ENCODE measurements around the gene CCDC91. TPM values are rescaled to one million over a fixed set of nuclear protein-coding genes. Genes with fewer than 3 reads are reported as not detected.

CCDC91 gene
- total and polyA plus RNA-seq, 2 of the 4 experiments (the other 2 are of a cell fraction): 8.6 to 14.7 TPM

DNA sequence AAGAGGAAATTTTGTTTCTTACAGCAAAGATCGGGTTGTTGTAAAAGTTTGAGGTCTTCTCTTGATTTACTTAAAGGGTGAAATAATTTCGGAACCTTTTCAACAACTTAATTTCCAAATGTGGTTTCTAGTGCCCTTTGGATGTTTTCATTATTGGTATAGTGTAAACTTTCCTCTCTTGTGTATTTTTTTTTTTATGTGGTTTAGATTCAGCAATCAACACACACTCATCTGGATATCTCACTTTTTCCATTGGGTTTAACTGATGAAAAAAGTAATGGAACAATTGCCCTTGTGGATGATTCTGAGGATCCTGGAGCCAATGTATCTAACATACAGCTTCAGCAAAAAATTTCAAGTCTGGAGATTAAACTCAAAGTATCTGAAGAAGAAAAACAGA lies 116.3 kb downstream of the CCDC91 start:
- H4K20me1 ChIP-seq (ENCODE audit: insufficient read depth, low read length): no peaks in the 10 kb centered on the region
- no peak overlapping the region for H3K27ac ChIP-seq (ENCODE audit: insufficient read depth, low read length)
- H2AK5ac ChIP-seq (ENCODE audit: low read depth, low read length): no peak overlapping the region
- no peak overlapping the region for H3K9ac ChIP-seq (ENCODE audit: low read depth, low read length)
- no peaks in the 10 kb centered on the region for H3K36me3 ChIP-seq (ENCODE audit: control insufficient read depth, insufficient read depth, low read length)
- dilution Hi-C loops (cut with HindIII; ENCODE audit: low sequenced_read_pairs, unreplicated experiment) (no loop called here), in situ Hi-C loops (cut with MboI; ENCODE audit: low sequenced_read_pairs) (no loop called here), intact Hi-C loops (cut with micrococcal nuclease) (no loop called here)
- no peak overlapping the region for H3K18ac ChIP-seq (ENCODE audit: low read depth, low read length)
- H3K4me2 ChIP-seq (ENCODE audit: low read depth, low read length): no peak overlapping the region
- ChIA-PET POLR2A (ENCODE audit: unreplicated experiment) (no interaction called here), CTCF (no interaction called here)
- no peaks in the 10 kb centered on the region for H3K4me1 ChIP-seq (ENCODE audit: control insufficient read depth, insufficient read depth, low read length)
- H4K5ac ChIP-seq (ENCODE audit: low read depth, low read length): no peak overlapping the region
- H3K4ac ChIP-seq (ENCODE audit: low read depth, low read length): no peak overlapping the region
- no peak overlapping the region for H3K14ac ChIP-seq (replicated peaks; ENCODE audit: low read depth, low read length)
- no peak overlapping the region for H3K23ac ChIP-seq (ENCODE audit: low read depth, low read length)
- no peaks in the 10 kb centered on the region for H3K27me3 ChIP-seq (ENCODE audit: control insufficient read depth, insufficient read depth, low read length)
- peaks cover 0 to 5% of the 10 kb centered on the region in 2 experiments; a peak in 1 of 4 replicates for H3K79me1 ChIP-seq (ENCODE audit: low read depth in 1 of 2, low read length in 2 of 2)
- no peak overlapping the region for H3K4me3 ChIP-seq (ENCODE audit: insufficient read depth, low read depth, low read length)
- H4K8ac ChIP-seq (ENCODE audit: low read depth in 2 of 2, low read length in 2 of 2): no peak overlapping the region
- BruUV-seq (replicated peaks): no TSS peak
- no peak for ATAC-seq (ENCODE audit: low read depth)
- H2AK9ac ChIP-seq (replicated peaks; ENCODE audit: low read depth, low read length, poor library complexity): no peak overlapping the region
- H2BK15ac ChIP-seq (ENCODE audit: low read depth, low read length): no peak overlapping the region
- H2BK5ac ChIP-seq (ENCODE audit: low read depth, low read length, poor library complexity, severe bottlenecking): no peak overlapping the region
- TF ChIP-seq, protein P1, sequence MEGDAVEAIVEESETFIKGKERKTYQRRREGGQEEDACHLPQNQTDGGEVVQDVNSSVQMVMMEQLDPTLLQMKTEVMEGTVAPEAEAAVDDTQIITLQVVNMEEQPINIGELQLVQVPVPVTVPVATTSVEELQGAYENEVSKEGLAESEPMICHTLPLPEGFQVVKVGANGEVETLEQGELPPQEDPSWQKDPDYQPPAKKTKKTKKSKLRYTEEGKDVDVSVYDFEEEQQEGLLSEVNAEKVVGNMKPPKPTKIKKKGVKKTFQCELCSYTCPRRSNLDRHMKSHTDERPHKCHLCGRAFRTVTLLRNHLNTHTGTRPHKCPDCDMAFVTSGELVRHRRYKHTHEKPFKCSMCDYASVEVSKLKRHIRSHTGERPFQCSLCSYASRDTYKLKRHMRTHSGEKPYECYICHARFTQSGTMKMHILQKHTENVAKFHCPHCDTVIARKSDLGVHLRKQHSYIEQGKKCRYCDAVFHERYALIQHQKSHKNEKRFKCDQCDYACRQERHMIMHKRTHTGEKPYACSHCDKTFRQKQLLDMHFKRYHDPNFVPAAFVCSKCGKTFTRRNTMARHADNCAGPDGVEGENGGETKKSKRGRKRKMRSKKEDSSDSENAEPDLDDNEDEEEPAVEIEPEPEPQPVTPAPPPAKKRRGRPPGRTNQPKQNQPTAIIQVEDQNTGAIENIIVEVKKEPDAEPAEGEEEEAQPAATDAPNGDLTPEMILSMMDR (conservative IDR thresholded peaks at IDR 0.05; ENCODE audit: low read depth, low read length): no peak
- TF ChIP-seq FOS (IDR thresholded peaks at IDR 0.05; ENCODE audit: low read depth, low read length) (no peak), MAZ (IDR thresholded peaks at IDR 0.05; ENCODE audit: borderline replicate concordance, low read depth, low read length) (no peak), RAD21 (IDR thresholded peaks at IDR 0.05; ENCODE audit: low read length) (no peak), CHD1 (IDR thresholded peaks at IDR 0.05; ENCODE audit: low read depth, low read length) (no peak), BHLHE40 (IDR thresholded peaks at IDR 0.05; ENCODE audit: low read depth, low read length) (no peak), MXI1 (IDR thresholded peaks at IDR 0.05; ENCODE audit: borderline replicate concordance, low read depth, low read length) (no peak)
- TF ChIP-seq, protein P2, sequence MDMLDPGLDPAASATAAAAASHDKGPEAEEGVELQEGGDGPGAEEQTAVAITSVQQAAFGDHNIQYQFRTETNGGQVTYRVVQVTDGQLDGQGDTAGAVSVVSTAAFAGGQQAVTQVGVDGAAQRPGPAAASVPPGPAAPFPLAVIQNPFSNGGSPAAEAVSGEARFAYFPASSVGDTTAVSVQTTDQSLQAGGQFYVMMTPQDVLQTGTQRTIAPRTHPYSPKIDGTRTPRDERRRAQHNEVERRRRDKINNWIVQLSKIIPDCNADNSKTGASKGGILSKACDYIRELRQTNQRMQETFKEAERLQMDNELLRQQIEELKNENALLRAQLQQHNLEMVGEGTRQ (IDR thresholded peaks at IDR 0.05; ENCODE audit: low read depth, low read length): no peak
- H3K56ac ChIP-seq (ENCODE audit: extremely low read depth, insufficient read depth, low read length): no peak overlapping the region
- no peak for DNase-seq
- no peak overlapping the region for H2AFZ ChIP-seq (replicated peaks; ENCODE audit: low read length, poor library complexity)
- H3K9me1 ChIP-seq (ENCODE audit: insufficient read depth, low read length): no peaks in the 10 kb centered on the region
- H2BK20ac ChIP-seq (ENCODE audit: low read depth, low read length): no peak overlapping the region
- no peak overlapping the region for H4K91ac ChIP-seq (ENCODE audit: insufficient read depth, low read depth, low read length)
- H2BK120ac ChIP-seq (ENCODE audit: low read depth, low read length): no peak overlapping the region
- no peaks in the 10 kb centered on the region for H3K9me3 ChIP-seq (ENCODE audit: control insufficient read depth, insufficient read depth, low read length)
- no CpG with 5 or more reads among the region's 2 CpGs for WGBS, 2 experiments (ENCODE audit: extremely low coverage in 2 of 2, insufficient read length in 1 of 2)

All from IMR-90 (cell line).